Gastroesophageal sphincter (tissue), 4 donors: ENCODE measurements around the gene SESTD1. TPM values are rescaled to one million over a fixed set of nuclear protein-coding genes. Genes with fewer than 3 reads are reported as not detected.

Source experiments
- ATAC-seq: fragments of 150-250 bp; one replicate; pipeline ENCODE4 v1.9.1; 2016; ENCODE audit warnings: mild to moderate bottlenecking, moderate library complexity
- H3K27ac ChIP-seq, 4 donors: fragments of 200-600 bp; sonication (generic) in 3 of 4; 1 replicate in 3 of 4; 2 replicates in 1 of 4; pipeline ENCODE4 v1.5.1; 2016 to 2019
- H3K27me3 ChIP-seq: fragments of 200-600 bp; sonication (generic); one replicate; pipeline ENCODE4 v1.5.1; 2019
- H3K36me3 ChIP-seq, 2 donors: fragments of 200-600 bp; sonication (generic); one replicate each; pipeline ENCODE4 v1.5.1; 2019; ENCODE audit warnings: control low read depth in 1 of 2
- H3K4me1 ChIP-seq, 3 donors: fragments of 200-600 bp; sonication (generic); 1 replicate in 2 of 3; 2 replicates in 1 of 3; pipeline ENCODE4 v1.5.1; 2016 to 2019; ENCODE audit warnings: control low read depth in 2 of 3
- H3K4me3 ChIP-seq, 2 donors: fragments of 200-600 bp; sonication (generic); one replicate each; pipeline ENCODE4 v1.5.1; 2019; ENCODE audit warnings: mild to moderate bottlenecking in 1 of 2, moderate library complexity in 1 of 2
- H3K9me3 ChIP-seq, 3 donors: fragments of 200-600 bp; sonication (generic); one replicate each; pipeline ENCODE4 v1.5.1; 2017 to 2019; ENCODE audit warnings: control low read depth in 2 of 3
- EP300 ChIP-seq: sonication (generic); formaldehyde crosslinking; IDR thresholded peaks from one replicate; pipeline ENCODE4 v1.6.1; 2017; ENCODE audit warnings: antibody characterized with exemption, mild to moderate bottlenecking
- POLR2A ChIP-seq, 2 donors: fragments of 450-650 bp; IDR thresholded peaks; one replicate each; pipeline ENCODE4 v1.6.1; 2017; ENCODE audit warnings: antibody characterized with exemption in 2 of 2, mild to moderate bottlenecking in 2 of 2, moderate library complexity in 1 of 2
- POLR2AphosphoS5 ChIP-seq: sonication (generic); formaldehyde crosslinking; IDR thresholded peaks from one replicate; pipeline ENCODE4 v1.6.1; 2017; ENCODE audit warnings: antibody characterized with exemption
- WGBS, 2 donors: methylation state at CpG; one replicate each; pipeline ENCODE4 v1.1.5; 2018; ENCODE audit warnings: low coverage in 1 of 2; 5-methylcytosine and 5-hydroxymethylcytosine counted together
- total RNA-seq, 4 donors: library from RNA; depleted of rRNA; stranded (reverse); fragments of >200 nt; gene quantifications; one replicate each; pipeline ENCODE4 v1.1.0, GENCODE V29; 2016
- TF ChIP-seq, protein P1 (sequence below), 4 experiments: fragments of 200-600 bp in 2 of 4; fragments of 450-650 bp in 2 of 4; sonication (generic) in 1 of 4; IDR thresholded peaks; one replicate each; pipeline ENCODE4 v1.5.1; 2017 to 2019; ENCODE audit warnings: antibody characterized with exemption in 4 of 4, mild to moderate bottlenecking in 2 of 4, moderate library complexity in 2 of 4

Gene SESTD1
- total RNA-seq, 4 donors from 2014 or later, result 47.9 to 103 (median 68.5) TPM

DNA sequence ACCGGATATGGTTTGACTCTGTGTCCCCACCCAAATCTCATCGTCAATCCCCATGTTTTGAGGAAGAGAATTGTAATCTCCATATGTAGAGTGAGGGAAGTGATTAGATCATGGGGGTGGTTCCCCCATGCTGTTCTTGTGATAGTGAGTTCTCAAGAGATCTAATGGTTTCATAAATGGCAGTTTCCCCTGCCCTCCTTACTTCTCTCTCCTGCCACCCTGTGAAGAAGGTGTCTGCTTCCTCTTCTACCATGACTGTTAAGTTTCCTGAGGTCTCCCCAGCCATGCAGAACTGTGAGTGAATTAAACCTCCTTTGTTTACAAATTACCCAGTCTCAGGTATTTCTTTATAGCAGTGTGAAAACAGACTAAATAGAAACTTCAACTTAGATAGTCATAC lies 69.5 kb downstream of the SESTD1 start:
- TF ChIP-seq EP300, result no peak
- TF ChIP-seq, protein P1, sequence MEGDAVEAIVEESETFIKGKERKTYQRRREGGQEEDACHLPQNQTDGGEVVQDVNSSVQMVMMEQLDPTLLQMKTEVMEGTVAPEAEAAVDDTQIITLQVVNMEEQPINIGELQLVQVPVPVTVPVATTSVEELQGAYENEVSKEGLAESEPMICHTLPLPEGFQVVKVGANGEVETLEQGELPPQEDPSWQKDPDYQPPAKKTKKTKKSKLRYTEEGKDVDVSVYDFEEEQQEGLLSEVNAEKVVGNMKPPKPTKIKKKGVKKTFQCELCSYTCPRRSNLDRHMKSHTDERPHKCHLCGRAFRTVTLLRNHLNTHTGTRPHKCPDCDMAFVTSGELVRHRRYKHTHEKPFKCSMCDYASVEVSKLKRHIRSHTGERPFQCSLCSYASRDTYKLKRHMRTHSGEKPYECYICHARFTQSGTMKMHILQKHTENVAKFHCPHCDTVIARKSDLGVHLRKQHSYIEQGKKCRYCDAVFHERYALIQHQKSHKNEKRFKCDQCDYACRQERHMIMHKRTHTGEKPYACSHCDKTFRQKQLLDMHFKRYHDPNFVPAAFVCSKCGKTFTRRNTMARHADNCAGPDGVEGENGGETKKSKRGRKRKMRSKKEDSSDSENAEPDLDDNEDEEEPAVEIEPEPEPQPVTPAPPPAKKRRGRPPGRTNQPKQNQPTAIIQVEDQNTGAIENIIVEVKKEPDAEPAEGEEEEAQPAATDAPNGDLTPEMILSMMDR (IDR thresholded peaks at IDR 0.05), result no peak
- TF ChIP-seq POLR2A (IDR thresholded peaks at IDR 0.05), result no peak
- TF ChIP-seq POLR2AphosphoS5, result no peak
- no peaks in the 10 kb centered on the region for H3K27me3 ChIP-seq
- WGBS, 2 donors, result 92 to 100% methylated on average over 2 of the region's 2 CpGs
- peaks cover 0 to 43% (median 6%) of the 10 kb centered on the region in 3 donors for H3K4me1 ChIP-seq
- no peak for ATAC-seq
- peaks cover 0 to 6% (median 0%) of the 10 kb centered on the region in 3 donors for H3K9me3 ChIP-seq
- no peak overlapping the region for H3K4me3 ChIP-seq
- H3K27ac ChIP-seq, result no peak overlapping the region
- H3K36me3 ChIP-seq, result peaks cover 0 to 12% of the 10 kb centered on the region in 2 donors

GRCh38 chr2:179193759-179194394 lies 70.8 kb downstream of the SESTD1 start:
- ATAC-seq, result no peak
- WGBS, 2 donors, result 70 to 78% methylated on average over 3 of the region's 3 CpGs

GRCh38 chr2:179191110-179191509 lies 73.5 kb downstream of the SESTD1 start:
- TF ChIP-seq, protein P1 (IDR thresholded peaks at IDR 0.05), result no peak
- TF ChIP-seq EP300, result no peak
- no peak for TF ChIP-seq POLR2AphosphoS5
- TF ChIP-seq POLR2A (IDR thresholded peaks at IDR 0.05), result no peak
- Histone ChIP-seq H3K36me3 (peaks cover 2 to 14% of the 10 kb centered on the region in 2 donors), H3K27me3 (no peaks in the 10 kb centered on the region), H3K4me1 (peaks cover 0 to 41% (median 6%) of the 10 kb centered on the region in 3 donors), H3K9me3 (peaks cover 0 to 23% (median 0%) of the 10 kb centered on the region in 3 donors), H3K27ac (no peak overlapping the region), H3K4me3 (no peak overlapping the region)
- 77 to 78% methylated on average over 2 of the region's 2 CpGs for WGBS, 2 donors
- no peak for ATAC-seq

More at GRCh38 chr2:179193759-179194394, 70.8 kb downstream of the SESTD1 start:
- Histone ChIP-seq H3K27ac (no peak overlapping the region), H3K27me3 (no peaks in the 10 kb centered on the region), H3K4me1 (peaks cover 0 to 43% (median 6%) of the 10 kb centered on the region in 3 donors), H3K4me3 (no peak overlapping the region), H3K36me3 (peaks cover 2 to 14% of the 10 kb centered on the region in 2 donors), H3K9me3 (peaks cover 0 to 18% (median 0%) of the 10 kb centered on the region in 3 donors)
- TF ChIP-seq EP300 (no peak), POLR2A (IDR thresholded peaks at IDR 0.05) (no peak), POLR2AphosphoS5 (no peak)
- TF ChIP-seq, protein P1 (IDR thresholded peaks at IDR 0.05), result no peak

GRCh38 chr2:179186126-179186525 lies 78.5 kb downstream of the SESTD1 start:
- no peak overlapping the region for H3K4me3 ChIP-seq
- WGBS, 2 donors, result 30 to 42% methylated on average over 1 of the region's 1 CpG
- TF ChIP-seq, protein P1 (IDR thresholded peaks at IDR 0.05), result no peak
- TF ChIP-seq POLR2A (IDR thresholded peaks at IDR 0.05) (no peak), POLR2AphosphoS5 (no peak), EP300 (no peak)
- H3K27me3 ChIP-seq, result no peaks in the 10 kb centered on the region
- peaks cover 0 to 23% (median 0%) of the 10 kb centered on the region in 3 donors for H3K9me3 ChIP-seq
- peaks cover 0 to 6% (median 0%) of the 10 kb centered on the region in 3 donors for H3K4me1 ChIP-seq
- no peak overlapping the region for H3K27ac ChIP-seq
- peaks cover 2 to 15% of the 10 kb centered on the region in 2 donors for H3K36me3 ChIP-seq
- no peak for ATAC-seq

DNA sequence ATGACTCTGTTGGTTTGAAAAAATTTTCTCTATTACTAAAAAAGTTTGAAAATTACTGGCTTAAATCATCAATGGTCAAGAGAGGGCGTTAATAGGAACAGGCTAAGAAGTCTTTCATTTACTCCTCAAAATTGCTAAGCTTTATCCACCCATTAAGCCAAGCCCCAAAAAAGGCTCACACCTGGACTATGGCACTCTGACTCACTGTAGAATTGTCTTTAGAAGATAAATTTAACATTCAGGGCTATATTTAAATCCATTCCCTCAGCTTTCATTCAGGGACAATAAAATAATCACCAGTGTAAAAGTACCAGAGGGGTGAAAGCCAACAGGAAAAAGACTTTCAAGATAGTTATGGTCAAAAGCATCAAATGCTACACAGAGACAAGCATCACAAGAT lies 80.0 kb downstream of the SESTD1 start:
- Histone ChIP-seq H3K4me1 (peaks cover 0 to 6% (median 0%) of the 10 kb centered on the region in 3 donors), H3K27ac (no peak overlapping the region), H3K36me3 (peaks cover 0 to 10% of the 10 kb centered on the region in 2 donors), H3K4me3 (no peak overlapping the region), H3K27me3 (no peaks in the 10 kb centered on the region), H3K9me3 (peaks cover 0 to 12% (median 0%) of the 10 kb centered on the region in 3 donors)
- no peak for ATAC-seq
- 80 to 88% methylated on average over 1 of the region's 1 CpG for WGBS, 2 donors
- no peak for TF ChIP-seq POLR2A (IDR thresholded peaks at IDR 0.05)
- TF ChIP-seq POLR2AphosphoS5, result no peak
- no peak for TF ChIP-seq EP300
- TF ChIP-seq, protein P1 (IDR thresholded peaks at IDR 0.05), result no peak
